HG02943 (cell line): ENCODE measurements around the gene SYCP3.
"Not testable (repeated sequence)": the region's sequence is repeated elsewhere in the genome, so short reads cannot be mapped to it uniquely, and the experiment has no call there.

ENCODE experiments used
- ATAC-seq: cut with Tn5 transposase; IDR thresholded peaks from one replicate; pipeline ENCODE4 v1.9.1; 2021; ENCODE audit warnings: mild to moderate bottlenecking, low read depth, moderate library complexity; ENCODE audit not compliant: unreplicated experiment

The SYCP3 gene

GRCh38 chr12:101685092-101685491 is 54.2 kb downstream of the SYCP3 start:
- ATAC-seq = no peak

DNA sequence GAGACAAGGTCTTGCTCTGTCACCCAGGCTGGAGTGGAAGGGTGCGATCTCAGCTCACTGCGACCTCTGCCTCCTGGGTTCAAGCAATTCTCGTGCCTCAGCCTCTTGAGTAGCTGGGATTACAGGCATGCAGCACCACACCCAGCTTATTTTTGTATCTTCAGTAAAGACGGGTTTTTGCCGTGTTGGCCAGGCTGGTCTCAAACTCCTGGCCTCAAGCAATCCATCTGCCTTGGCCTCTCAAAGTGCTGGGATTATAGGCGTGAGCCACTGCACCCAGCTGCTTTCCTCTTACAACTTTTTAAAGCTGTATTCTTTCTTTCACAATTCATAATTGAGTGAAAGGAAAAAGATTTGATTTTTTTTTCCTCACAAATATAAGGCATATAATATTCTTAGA is 57.6 kb downstream of the SYCP3 start:
- ATAC-seq = not testable (repeated sequence)

DNA sequence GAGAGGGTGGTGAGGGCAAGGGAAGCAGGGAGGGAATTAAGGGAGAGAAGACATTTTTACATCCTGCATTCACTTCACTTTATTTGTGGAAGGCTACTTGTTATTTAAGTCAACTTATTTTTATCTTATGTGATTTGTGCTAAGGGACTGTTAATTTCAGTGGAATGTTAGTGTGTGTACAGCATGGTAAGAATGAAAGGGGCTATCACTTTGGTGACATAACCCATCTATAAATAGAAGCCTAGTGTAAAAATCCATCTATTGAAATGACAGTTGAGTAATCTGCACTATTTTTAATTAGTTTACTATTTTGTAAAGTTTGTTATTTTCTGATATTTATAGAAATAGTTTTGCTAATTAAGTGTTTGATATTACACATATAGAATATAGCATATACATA is 58.6 kb downstream of the SYCP3 start:
- ATAC-seq = no peak

GRCh38 chr12:101680240-101680639 is 59.0 kb downstream of the SYCP3 start:
- no peak for ATAC-seq
